ENCODE data around the gene SALL3. TPM values are rescaled to one million over a fixed set of nuclear protein-coding genes. Genes with fewer than 3 reads are reported as not detected.

SALL3 gene
- total RNA-seq, 4 donors from 2014 or later, result 0.21 to 0.40 TPM; not detected in 2

DNA sequence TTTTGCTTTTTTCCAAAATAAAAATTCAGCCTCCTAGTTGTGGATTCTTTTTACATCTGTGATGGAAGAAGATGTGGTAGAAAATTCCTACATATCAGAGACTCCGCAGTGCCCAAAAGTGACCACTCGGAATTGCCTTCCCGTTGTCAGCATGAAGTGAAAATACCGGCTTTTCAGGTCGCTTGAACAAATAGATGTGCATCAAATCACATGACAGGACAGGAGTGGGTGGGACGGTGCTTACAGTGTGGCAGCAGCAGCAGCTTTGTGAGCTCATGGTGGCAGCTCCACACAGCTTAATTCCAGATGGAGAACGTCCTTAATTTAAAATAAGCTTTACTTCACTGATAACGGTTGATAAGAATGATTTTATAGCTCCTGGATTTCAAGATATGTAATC, 20.3 kb downstream of the SALL3 start:
- no peaks in the 10 kb centered on the region for H3K9me3 ChIP-seq
- no peak overlapping the region for H3K27ac ChIP-seq
- no peaks in the 10 kb centered on the region for H3K4me1 ChIP-seq
- no peak overlapping the region for H3K4me3 ChIP-seq
- H3K36me3 ChIP-seq, result no peaks in the 10 kb centered on the region
- DNase-seq (ENCODE audit: low spot score in 2 of 2), result no peak
- TF ChIP-seq POLR2AphosphoS5 (IDR thresholded peaks at IDR 0.05) (no peak), EP300 (IDR thresholded peaks at IDR 0.05) (no peak), POLR2A (IDR thresholded peaks at IDR 0.05) (no peak)
- TF ChIP-seq, protein P1, sequence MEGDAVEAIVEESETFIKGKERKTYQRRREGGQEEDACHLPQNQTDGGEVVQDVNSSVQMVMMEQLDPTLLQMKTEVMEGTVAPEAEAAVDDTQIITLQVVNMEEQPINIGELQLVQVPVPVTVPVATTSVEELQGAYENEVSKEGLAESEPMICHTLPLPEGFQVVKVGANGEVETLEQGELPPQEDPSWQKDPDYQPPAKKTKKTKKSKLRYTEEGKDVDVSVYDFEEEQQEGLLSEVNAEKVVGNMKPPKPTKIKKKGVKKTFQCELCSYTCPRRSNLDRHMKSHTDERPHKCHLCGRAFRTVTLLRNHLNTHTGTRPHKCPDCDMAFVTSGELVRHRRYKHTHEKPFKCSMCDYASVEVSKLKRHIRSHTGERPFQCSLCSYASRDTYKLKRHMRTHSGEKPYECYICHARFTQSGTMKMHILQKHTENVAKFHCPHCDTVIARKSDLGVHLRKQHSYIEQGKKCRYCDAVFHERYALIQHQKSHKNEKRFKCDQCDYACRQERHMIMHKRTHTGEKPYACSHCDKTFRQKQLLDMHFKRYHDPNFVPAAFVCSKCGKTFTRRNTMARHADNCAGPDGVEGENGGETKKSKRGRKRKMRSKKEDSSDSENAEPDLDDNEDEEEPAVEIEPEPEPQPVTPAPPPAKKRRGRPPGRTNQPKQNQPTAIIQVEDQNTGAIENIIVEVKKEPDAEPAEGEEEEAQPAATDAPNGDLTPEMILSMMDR (IDR thresholded peaks at IDR 0.05), result no peak
- peaks cover 5% of the 10 kb centered on the region for H3K27me3 ChIP-seq
- WGBS, result 42% methylated on average over 8 of the region's 8 CpGs

DNA sequence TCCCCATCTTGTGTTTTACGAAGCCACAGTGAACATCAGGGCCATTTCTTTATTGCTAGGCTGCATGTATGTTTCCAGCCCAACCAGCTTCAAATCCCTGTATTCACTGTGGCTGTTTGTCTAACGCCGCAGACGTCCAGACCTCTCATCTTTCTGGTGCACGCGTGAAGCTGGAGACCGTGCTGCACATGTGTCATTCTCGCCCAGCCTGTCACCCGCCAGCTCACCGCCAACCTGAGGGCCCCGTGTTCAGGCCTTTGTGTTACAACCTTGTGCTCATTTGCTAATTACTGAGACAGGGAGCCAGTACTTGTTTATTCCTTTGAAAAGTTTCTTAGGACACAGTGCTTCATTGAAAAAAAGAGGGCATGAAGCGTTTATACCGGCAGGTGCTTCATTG, 21.4 kb downstream of the SALL3 start:
- 88% methylated on average over 13 of the region's 13 CpGs for WGBS
- H3K27me3 ChIP-seq, result peaks cover 5% of the 10 kb centered on the region
- TF ChIP-seq POLR2AphosphoS5 (IDR thresholded peaks at IDR 0.05) (no peak), POLR2A (IDR thresholded peaks at IDR 0.05) (no peak), EP300 (IDR thresholded peaks at IDR 0.05) (no peak)
- H3K4me3 ChIP-seq, result no peak overlapping the region
- no peak for DNase-seq (ENCODE audit: low spot score in 2 of 2)
- H3K4me1 ChIP-seq, result no peaks in the 10 kb centered on the region
- H3K36me3 ChIP-seq, result no peaks in the 10 kb centered on the region
- no peak overlapping the region for H3K27ac ChIP-seq
- no peaks in the 10 kb centered on the region for H3K9me3 ChIP-seq

DNA sequence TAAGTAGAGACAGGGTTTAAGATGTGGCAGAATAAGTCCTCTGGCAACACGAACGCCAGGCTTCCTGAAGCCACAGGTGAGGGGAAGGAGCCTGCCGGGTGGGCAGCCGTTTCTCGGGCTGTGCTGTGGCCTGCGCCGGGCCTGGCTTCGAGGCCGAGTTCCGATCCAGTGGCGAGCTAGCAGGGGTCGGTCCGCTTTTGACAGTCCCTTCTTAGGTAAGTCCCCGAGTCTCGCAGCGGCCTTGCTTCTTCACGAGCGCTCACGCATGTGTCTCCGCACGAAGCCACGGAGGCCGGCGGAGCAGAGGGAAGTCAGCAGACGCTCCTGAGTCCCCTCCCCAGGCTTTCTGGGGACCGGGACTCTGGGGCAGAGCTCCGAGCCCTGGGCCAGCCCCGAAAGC, 26.0 kb downstream of the SALL3 start:
- Histone ChIP-seq H3K27ac (no peak overlapping the region), H3K36me3 (no peaks in the 10 kb centered on the region), H3K9me3 (no peaks in the 10 kb centered on the region), H3K4me3 (no peak overlapping the region), H3K4me1 (no peaks in the 10 kb centered on the region), H3K27me3 (peaks cover 5% of the 10 kb centered on the region)
- TF ChIP-seq, protein P1 (IDR thresholded peaks at IDR 0.05), result no peak
- TF ChIP-seq POLR2AphosphoS5 (IDR thresholded peaks at IDR 0.05) (no peak), EP300 (IDR thresholded peaks at IDR 0.05) (no peak), POLR2A (IDR thresholded peaks at IDR 0.05) (no peak)
- no peak for DNase-seq (ENCODE audit: low spot score in 2 of 2)
- 97% methylated on average over 25 of the region's 28 CpGs for WGBS

DNA sequence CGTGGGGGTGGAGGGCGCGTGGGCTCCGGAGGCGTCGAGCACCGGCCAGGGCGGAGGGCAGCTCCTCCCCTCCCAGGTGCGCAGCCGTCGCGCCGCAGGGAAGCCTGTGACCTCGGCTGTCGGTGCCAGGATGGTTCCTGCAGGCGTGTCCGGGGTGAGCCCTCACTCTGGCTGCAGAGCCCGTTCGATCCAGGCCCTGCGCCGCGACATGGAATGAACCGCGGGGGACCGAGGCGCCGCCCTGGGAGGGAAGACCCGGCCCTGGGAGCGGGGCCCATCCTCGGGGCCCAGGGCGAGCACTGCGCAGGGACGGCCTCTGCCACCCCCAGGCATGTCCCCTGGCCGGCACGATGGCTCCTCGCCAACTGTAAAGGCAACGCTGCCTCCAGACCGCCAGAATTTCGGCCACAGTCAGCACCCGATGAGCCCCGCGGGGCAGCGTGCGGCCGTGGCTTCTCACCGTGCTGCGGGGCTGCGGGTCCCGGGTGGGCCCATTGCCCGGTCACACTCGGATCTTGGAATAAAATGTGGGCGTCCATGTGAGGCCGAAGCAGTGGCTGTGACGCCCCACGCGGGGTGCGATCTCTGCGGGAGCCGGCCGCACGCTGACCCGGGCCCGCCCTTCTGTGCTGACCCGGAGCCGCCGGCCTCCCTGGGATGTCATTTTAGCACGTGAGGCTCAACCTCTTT, 26.6 kb downstream of the SALL3 start:
- 91% methylated on average over 40 of the region's 67 CpGs for WGBS

DNA sequence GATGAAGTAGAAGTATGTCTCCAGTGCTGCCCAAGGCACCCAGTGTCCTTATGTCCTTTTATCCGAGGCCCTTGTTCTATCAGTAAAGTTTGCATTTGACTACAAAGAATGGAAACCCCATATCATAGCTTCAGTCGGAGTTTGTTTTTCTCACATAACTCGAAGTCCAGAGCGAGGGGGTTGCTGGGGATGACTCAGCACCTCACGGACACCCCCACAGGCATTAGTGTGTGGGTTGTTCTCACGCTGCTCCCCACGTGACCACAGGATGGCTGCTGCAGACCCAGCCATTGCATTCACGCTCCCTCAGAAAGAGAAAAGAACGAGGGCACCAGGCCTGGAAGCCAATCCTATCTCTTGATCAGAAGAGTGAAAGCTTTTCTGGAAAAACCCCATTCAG, 27.8 kb downstream of the SALL3 start:
- no peaks in the 10 kb centered on the region for H3K9me3 ChIP-seq
- no peak for TF ChIP-seq EP300 (IDR thresholded peaks at IDR 0.05)
- TF ChIP-seq, protein P1 (IDR thresholded peaks at IDR 0.05), result no peak
- no peak for TF ChIP-seq POLR2AphosphoS5 (IDR thresholded peaks at IDR 0.05)
- no peak for TF ChIP-seq POLR2A (IDR thresholded peaks at IDR 0.05)
- peaks cover 5% of the 10 kb centered on the region for H3K27me3 ChIP-seq
- no peak overlapping the region for H3K27ac ChIP-seq
- no peaks in the 10 kb centered on the region for H3K36me3 ChIP-seq
- H3K4me3 ChIP-seq, result no peak overlapping the region
- WGBS, result 96% methylated on average over 9 of the region's 9 CpGs
- no peak for DNase-seq (ENCODE audit: low spot score in 2 of 2)
- no peaks in the 10 kb centered on the region for H3K4me1 ChIP-seq

More for the DNA sequence above, 26.6 kb downstream of the SALL3 start:
- no peak overlapping the region for H3K27ac ChIP-seq
- peaks cover 5% of the 10 kb centered on the region for H3K27me3 ChIP-seq
- DNase-seq (ENCODE audit: low spot score in 2 of 2), result no peak
- no peaks in the 10 kb centered on the region for H3K4me1 ChIP-seq
- H3K36me3 ChIP-seq, result no peaks in the 10 kb centered on the region
- no peaks in the 10 kb centered on the region for H3K9me3 ChIP-seq
- H3K4me3 ChIP-seq, result no peak overlapping the region
- TF ChIP-seq EP300 (IDR thresholded peaks at IDR 0.05), result no peak

DNA sequence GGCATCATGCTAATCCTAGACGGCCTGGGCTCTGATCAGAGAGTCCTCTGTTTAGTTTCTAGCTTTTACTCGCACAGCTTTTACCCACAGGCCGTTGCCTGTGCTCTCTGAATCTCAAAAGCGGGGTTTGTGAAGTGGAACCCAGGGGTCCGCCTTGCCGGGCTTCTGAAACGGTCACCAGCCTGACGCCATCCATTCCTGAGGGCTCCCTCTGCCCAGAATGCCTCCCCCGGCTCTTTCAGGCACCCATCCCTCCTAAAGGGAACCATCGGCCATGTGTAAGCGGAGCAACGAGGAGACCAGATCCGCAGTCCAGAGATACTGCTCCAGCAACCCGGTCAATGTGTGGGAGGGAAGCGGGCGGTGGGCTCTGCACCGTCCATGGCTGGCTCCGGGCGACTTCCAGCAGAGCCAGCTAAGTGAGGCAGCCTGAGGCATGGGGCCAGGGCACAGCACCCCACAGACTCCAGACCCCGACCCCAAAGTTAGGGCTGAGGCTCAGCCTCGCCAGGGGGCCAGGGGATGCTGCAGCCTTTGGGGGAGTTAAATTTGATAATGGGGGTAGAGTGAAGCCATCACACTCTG, 28.8 kb downstream of the SALL3 start:
- Histone ChIP-seq H3K4me1 (no peaks in the 10 kb centered on the region), H3K27me3 (peaks cover 5% of the 10 kb centered on the region), H3K9me3 (no peaks in the 10 kb centered on the region), H3K27ac (no peak overlapping the region), H3K4me3 (no peak overlapping the region), H3K36me3 (no peaks in the 10 kb centered on the region)
- TF ChIP-seq EP300 (IDR thresholded peaks at IDR 0.05) (no peak), POLR2A (IDR thresholded peaks at IDR 0.05) (no peak), POLR2AphosphoS5 (IDR thresholded peaks at IDR 0.05) (no peak)
- TF ChIP-seq, protein P1 (IDR thresholded peaks at IDR 0.05), result no peak
- WGBS, result 93% methylated on average over 19 of the region's 21 CpGs
- no peak for DNase-seq (ENCODE audit: low spot score in 2 of 2)

Measured in suprapubic skin (tissue), 4 donors.